Measurements from ENCODE around the gene PTGES3L. TPM values are rescaled to one million over a fixed set of nuclear protein-coding genes. Genes with fewer than 3 reads are reported as not detected.

Gene PTGES3L
- under 1 TPM; 0.63 to 0.80 TPM for total RNA-seq

DNA sequence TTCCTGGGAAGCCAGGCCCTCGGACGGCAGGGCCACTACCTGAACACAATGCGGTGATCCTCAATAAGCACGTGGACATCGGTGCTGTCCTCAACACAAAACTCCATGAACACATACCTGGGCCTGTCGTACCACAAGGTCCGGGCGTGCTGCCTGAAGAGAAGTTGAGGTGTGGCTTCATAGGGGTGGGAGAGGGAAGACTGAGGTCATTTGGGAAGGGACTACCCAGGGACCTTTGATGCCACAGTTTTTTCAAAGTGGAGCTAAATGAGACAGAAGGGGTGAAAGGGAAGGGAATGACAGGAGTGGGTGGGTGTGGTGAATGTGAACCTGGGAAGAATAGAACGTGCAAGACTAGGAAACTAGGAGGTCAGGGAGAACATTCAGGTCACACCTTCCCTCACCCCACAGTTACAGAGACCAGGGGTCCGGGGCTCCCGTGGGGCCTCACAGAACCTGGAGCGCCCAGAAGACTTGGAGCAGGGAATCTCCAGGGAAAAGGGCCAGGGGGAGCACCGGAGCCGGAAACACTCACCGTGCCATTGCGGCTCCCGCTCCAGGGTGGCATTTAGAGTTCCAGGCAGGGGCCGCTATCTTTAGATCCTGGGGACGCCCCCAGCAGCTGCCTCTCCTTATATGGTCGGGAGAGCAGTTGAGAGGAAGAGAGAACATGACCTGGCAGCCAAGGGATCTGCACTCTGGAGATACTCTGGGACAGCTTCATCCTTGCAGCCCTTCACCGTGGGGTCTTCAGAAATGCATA is at the start of gene PTGES3L:
TSS of gene PTGES3L (minus strand) at position 570 of the 763 bp plus-strand sequence. CDS start at position 543, 27 bp downstream.
- CTCF ChIA-PET: interaction anchor here (1.0 to 1.3 kb wide), 2 partner anchors 18 to 216 kb away, joined by 3 read pairs; partner anchors contain the start of gene RPL27
- POLR2A ChIA-PET: no interaction called here

DNA sequence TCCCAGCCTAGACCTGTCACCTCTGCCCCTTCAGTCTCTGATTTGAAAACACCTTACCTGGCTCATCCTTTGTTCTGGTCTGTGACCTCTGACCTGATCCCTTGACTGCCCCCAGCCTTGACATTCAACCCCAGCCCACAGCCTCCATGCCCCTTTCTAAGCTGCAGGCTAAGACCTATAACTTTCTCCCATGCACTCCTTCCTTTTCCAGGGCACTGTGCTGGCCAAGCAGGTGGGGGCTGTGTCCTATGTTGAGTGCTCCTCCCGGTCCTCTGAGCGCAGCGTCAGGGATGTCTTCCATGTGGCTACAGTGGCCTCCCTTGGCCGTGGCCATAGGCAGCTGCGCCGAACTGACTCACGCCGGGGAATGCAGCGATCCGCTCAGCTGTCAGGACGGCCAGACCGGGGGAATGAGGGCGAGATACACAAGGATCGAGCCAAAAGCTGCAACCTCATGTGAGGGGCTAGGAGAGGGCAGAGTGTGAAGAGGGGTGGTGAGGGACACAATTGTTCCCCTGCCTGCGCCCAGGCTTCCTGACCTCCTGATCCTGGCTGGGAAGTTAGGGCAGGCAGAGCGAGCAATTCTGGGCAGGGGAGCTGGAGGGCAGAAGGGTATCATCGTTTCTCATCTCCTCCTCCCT is 48.5 kb upstream of the PTGES3L start:
- CTCF ChIA-PET: no interaction called here

DNA sequence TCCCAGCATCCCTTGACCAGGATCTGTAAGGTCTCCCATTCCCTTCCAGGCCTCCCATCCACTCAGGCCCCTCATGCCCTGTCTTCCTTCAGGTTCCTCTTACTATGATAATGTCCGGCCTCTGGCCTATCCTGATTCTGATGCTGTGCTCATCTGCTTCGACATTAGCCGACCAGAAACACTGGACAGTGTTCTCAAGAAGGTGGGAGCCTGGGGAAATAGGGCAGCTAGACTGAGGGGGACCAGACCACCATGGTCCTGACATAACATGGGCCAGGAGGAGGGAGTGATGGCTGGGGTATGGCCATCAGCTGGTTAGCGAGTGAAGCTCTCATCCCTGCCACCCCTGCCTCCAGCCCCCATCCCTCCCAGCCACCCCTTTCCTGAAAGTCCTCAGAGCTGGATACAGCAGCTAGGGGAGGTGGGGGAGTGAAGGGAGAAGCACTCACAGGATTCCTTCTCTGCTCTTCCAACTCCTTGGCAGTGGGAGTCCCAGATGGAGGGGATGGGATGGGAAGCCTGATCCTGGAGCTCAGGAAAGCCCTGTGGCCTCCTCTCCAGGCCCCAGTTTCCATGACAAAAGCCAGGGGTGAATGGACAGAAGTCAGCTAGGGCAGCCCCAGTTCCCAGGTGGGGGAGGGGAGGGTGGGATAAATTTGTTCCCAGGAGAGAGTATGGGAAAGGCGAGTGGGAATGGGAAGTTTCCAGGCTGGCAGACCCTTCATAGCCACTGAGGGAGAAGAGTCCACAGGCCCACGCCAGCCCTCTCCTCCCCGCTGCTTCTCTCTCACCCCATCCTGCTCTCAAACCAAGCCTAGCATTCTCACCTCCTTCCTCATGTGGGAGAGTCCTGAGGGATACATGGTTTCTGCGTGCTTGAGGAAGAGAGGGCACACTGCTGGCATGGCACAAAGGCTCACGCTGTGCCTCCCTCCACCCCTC is 47.5 kb upstream of the PTGES3L start:
- CTCF ChIA-PET: interaction anchor here (1.1 kb wide), 1 partner anchor 91 kb away, joined by 3 read pairs; no protein-coding TSS in a partner anchor
- POLR2A ChIA-PET: interaction anchor here (0.6 to 0.7 kb wide), 3 partner anchors 19 to 154 kb away, joined by 3 read pairs; no protein-coding TSS in a partner anchor

More for the DNA sequence above, 48.5 kb upstream of the PTGES3L start:
- POLR2A ChIA-PET: no interaction called here

DNA sequence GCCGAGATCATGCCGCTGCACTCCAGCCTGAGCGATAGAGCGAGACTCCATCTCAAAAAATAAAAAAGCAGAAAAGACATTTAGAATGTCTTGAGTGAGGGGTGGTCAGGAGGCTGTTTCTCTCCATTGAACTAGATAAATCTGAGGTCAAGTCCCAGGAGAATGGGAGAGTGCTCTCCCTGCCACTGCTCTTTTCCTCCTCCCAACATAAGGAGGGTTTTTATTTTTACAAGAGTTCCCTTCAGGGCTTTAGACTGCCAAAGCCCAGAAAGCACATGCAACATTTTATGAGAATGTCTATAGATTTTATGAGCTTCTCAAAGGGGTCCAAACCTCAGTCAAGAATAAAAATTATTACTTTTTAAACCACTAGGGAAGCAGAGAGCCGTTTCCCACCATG is 46.7 kb upstream of the PTGES3L start:
- ChIA-PET POLR2A (interaction anchor here (0.6 to 0.7 kb wide), 2 partner anchors 19 to 20 kb away, joined by 3 read pairs; no protein-coding TSS in a partner anchor), CTCF (interaction anchor here (1.1 kb wide), 1 partner anchor 92 kb away, joined by 3 read pairs; no protein-coding TSS in a partner anchor)

DNA sequence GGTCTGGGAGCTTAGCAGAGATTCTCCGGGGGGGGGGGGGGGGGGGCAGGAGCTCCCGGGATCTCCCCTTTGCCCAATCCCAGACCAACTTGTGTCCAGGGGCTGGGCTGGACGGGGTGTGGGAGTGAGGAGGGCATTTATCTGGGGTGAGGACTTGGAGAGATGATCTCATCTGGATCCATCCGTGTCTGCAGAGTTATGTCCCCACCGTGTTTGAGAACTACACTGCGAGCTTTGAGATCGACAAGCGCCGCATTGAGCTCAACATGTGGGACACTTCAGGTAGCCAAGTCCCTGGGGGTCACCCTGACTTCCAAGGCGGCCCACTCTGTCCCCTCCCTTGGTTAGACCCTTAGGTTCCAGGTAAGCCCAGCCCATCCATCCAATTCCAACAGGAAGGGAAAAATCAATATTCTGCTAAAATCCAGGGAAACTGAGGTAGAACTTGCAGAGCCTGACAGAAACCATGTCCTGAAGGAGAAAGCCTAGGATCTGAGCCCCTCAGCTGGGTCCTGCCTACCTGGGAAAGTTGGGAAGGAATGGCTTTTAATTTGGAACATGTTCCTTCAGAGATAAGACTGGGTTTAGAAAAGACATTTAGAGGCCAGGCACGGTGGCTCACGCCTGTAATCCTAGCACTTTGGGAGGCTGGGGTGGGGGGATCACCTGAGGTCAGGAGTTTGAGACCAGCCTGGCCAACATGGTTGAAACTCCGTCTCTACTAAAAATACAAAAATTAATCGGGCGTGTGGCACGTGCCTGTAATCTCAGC is 46.1 kb upstream of the PTGES3L start:
- ChIA-PET CTCF (interaction anchor here (0.6 to 1.1 kb wide), 2 partner anchors 92 to 152 kb away, joined by 3 read pairs; no protein-coding TSS in a partner anchor), POLR2A (interaction anchor here (1.5 kb wide), 1 partner anchor 335 kb away, joined by 5 read pairs; no protein-coding TSS in a partner anchor)

DNA sequence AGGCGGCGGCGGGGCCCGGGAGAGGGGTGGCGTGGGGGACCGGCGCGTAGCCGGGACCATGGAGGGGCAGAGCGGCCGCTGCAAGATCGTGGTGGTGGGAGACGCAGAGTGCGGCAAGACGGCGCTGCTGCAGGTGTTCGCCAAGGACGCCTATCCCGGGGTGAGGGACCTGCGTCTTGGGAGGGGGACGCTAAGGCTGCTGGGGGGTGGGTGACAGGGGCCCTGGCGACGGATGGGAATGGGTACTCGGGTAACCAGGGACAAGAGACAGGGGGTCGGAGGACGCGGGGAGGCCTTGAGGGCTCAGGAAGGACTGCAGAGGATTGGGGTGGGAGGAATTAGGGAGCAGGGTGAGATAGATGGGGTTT is 45.4 kb upstream of the PTGES3L start:
- ChIA-PET POLR2A (interaction anchor here (1.2 to 1.5 kb wide), 3 partner anchors 290 to 342 kb away, joined by 3 to 9 read pairs (median 5); no protein-coding TSS in a partner anchor), CTCF (interaction anchor here (0.6 kb wide), 1 partner anchor 153 kb away, joined by 3 read pairs; no protein-coding TSS in a partner anchor)

DNA sequence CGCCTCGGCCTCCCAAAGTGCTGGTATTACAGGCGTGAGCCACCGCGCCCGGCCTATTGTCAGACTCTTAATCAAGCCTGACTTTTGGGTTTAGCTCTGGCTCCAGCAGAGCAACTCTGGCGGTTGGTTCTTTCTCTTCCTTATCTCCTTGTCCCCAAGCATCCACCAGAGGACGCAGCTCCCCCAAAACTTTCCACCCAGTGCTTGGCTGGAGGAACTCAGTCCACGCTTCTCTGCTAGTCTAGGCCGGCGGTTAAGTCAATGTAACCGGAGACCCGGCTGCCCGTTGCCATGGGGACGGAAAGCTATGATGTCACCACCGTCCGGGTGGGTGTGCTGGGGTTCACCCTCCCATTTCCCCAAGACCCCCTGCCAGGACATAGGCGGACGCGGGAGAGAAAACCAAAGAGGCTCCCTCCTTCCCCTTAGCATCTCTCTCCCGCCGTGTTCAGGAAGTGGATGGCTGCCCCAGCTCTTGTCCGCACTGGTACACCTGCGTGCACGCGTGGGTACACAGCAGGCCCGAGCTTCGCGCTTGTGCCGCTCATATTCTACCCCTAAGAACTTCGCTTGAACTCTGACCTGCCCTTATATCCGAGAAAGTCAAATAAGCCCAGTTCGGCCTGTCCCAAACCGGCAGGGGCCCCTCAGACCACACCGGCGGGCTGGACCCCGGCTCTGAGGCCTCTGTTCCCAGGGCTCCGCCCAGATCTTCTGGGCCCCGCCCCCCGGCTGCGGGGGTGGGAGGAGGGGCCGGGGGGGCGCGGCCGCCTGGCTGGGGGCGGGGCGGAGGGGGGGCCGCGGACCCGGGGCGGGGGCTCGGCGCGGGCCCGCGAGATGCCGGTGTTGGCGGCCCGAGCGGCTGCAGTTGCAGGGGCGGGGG is 44.8 kb upstream of the PTGES3L start, which contains the start of gene RND2:
TSS of gene RND2 (plus strand) at position 825 of the 883 bp plus-strand sequence. CDS start 117 bp downstream, outside the sequence.
- ChIA-PET POLR2A (interaction anchor here (0.5 to 4.0 kb wide), 7 partner anchors 13 to 343 kb away, joined by 3 to 24 read pairs (median 5); partner anchors contain the start of genes BRCA1 and RPL27), CTCF (interaction anchor here (0.6 to 1.2 kb wide), 5 partner anchors 20 to 315 kb away, joined by 3 read pairs; partner anchors contain the start of gene RPL27)

DNA sequence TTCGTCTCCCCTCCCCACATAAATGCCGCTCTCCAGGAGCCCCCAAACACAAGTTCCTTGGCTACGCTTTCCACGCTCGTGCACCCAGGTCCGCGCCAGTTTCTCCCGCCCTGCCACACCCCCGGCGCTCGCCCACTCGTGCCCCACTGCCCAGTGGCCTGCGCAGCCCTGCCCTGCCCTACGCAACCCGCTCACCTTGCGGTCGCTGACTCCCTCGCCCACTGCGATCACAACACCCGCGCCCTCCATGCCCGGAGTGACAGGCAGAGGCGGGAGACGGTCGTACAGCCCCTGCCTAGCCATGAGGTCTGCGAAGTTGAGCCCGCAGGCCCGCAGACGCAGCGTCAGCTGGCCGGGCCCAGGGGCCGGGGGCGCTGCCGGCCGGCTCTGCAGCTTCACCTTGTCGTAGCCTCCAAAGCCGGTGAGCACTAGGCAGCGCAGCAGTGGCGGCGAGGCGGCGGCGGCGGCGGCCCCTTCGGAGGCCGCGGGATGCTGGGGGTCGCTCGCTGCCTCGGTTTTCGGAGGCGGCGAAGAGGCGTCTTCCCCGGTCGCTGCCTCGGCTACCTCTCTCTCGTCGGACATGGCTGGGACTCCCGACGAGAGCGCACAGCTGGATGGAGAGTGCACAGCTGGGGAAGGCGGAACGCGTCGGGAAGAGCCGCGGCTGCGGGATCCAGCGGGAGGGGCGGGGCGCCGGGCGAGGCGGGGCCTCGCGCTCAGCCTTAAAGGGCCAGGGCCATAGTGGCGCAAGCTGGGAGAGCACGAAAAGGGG is 42.0 kb upstream of the PTGES3L start, which contains the start of gene VAT1:
TSS of gene VAT1 (minus strand) at position 645 of the 772 bp plus-strand sequence. CDS start at position 582, 63 bp downstream.
- ChIA-PET POLR2A (interaction anchor here (1.0 to 4.0 kb wide), 2 partner anchors 12 to 23 kb away, joined by 3 to 24 read pairs; partner anchors contain the start of gene RPL27), CTCF (interaction anchor here (0.6 to 1.2 kb wide), 3 partner anchors 11 to 278 kb away, joined by 3 read pairs; partner anchors contain the start of gene RPL27)

DNA sequence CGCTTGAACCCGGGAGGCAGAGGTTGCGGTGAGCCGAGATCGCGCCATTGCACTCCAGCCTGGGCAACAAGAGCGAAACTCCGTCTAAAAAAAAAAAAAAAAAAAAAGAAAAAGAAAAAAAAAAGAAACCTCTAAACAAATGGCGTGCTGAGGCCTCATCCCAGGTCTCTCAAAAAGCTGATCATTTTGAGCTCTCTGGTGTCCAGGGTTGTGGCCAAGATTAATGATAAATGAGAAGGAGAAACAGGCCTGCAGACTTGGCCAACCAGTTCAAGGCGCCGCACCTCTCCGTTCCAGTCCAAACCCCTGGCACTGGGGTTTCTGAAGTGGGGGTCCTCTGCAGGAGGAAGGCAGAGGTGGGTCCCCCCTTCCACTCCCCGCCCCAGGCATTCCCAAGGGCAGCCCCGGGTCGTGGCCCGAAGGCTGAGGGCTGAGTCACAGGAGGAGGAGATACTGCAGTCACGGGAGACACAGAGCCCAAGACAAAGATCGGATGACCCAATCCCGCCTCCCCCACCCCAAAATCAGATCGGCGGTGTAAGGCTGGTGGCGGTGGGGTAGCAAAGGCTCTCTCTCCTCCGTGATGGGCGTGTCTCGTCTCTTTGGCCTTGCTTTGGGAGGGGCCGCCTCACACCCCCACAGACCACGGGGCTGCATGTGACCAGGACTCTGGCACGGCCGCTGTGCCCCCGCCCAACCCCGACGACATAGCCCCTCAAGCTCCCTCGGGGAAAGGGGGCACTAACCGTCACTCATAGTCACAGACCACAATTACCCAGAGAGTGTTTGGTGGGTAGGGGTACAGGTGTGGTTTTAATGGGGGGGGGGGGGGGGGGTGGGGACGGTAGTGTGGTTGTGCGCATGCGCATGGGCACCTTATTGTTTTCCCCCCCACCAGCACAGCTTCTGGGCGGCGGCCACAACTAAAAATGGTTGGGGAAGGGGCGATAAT is 41.2 kb upstream of the PTGES3L start:
- ChIA-PET POLR2A (interaction anchor here (0.9 to 4.0 kb wide), 2 partner anchors 22 to 318 kb away, joined by 3 to 24 read pairs; partner anchors contain the start of gene RPL27), CTCF (interaction anchor here (0.6 to 1.2 kb wide), 3 partner anchors 23 to 1325 kb away, joined by 3 to 4 read pairs (median 3); partner anchors contain the start of gene RPL27)

DNA sequence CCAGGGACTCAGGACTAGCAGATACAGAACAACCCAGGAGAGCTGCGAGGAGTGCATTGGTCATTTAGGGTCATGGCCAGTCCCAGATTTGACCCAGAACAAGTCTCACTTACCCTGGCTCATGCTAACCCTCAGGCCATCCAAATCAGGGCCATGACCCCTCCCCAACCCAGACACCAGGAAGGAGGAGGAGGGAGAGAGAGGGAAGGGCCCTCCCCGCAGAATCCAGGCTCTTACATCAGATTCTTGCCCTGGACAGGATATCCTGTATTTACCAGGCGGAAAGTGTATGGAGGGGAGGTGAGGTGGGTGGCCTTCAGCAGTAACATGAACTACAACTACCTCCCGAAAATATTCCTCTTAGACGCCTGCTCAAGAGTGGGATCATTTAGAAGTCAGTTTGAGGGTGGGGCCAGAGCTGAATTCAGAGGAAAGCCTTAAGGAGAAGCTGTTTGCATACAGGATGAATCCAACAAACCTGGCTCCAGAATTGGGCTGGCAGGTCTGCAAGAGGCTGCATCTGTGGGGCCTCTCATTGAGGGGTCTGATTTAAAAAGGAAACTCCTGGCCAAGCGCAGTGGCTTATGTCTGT is 40.2 kb upstream of the PTGES3L start:
- POLR2A ChIA-PET: interaction anchor here (0.9 kb wide), 1 partner anchor 319 kb away, joined by 3 read pairs; no protein-coding TSS in a partner anchor
- CTCF ChIA-PET: no interaction called here

DNA sequence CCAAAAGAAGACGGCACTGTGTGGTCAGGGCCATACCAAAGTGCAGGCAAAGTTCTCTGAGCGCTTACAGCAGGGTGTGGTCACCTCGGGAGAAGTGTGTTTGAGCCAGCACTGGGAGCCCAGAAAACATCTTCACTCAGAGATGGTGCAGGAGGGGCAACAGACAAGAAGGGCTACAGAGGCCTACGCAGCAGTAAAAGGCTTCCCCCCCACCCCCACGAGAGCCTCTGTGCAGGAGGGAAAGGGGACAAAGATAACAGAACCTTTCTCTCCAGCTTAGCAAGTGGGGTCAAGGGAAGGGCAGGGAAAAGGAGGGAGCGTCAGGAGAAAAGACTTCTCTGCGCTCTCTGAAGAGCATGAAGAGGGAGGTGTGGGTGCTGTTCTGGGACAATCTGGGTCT is 39.5 kb upstream of the PTGES3L start:
- POLR2A ChIA-PET: interaction anchor here (1.1 kb wide), 1 partner anchor 21 kb away, joined by 4 read pairs; the partner anchor contains the start of gene RPL27
- CTCF ChIA-PET: no interaction called here

DNA sequence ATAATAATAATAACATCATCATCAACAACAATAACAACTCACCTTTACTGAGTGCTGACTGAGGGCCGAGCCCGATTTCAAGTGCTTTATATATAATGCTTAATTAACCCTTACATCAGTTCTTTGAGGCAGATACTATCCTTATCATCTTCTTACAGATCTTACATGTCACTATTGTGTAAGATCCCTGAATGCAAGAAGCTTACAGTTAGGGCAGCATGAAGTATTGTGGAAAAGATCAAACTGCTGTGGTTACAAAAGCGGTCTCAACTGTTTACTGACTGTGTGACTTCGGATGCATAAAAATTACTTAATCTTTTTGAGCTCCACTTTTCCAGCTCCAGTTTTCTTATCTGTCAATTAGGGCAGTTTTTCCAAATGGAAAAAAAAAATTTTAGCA is 39.1 kb upstream of the PTGES3L start:
- CTCF ChIA-PET: no interaction called here
- POLR2A ChIA-PET: interaction anchor here (1.1 kb wide), 1 partner anchor 21 kb away, joined by 4 read pairs; the partner anchor contains the start of gene RPL27

DNA sequence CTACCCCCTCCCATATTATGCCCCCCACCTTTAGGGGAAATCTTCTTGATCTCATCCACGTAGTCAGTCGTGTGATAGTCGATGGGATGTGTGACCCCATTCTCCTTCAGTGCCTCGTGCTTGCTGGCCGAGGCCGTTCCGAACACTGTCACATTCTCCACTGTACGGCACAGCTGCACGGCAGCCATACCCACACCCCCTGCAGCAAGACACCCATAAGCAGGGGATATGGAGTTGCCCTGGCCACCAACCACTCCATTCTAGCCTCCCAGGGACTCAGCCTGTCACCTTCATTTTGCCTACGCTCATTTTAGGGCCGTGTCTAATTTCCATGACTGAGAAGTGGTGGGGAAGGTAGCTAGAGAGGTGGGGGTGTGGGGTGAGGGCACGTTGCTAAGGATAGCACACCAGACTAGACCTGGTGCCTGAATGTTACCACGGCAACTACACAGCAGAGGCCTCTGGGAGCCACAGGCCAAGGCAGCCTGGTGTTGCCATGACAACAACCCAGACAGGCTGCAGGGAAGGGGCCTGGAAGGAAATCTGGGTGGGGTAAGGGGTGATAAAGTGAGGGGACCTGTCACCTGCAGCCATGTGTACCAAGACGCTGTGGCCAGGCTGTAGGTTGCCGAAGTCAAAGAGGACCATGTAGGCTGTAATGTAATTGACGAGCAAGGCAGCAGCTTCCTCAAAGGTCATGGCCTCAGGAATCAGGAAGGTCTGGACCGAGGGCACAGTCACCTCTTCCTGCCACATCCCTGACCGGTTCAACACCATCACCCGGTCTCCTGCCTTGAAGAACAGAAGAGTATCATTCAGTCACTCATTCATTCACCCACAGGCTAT is 38.4 kb upstream of the PTGES3L start:
- CTCF ChIA-PET: no interaction called here
- POLR2A ChIA-PET: interaction anchor here (1.1 kb wide), 1 partner anchor 20 kb away, joined by 4 read pairs; the partner anchor contains the start of gene RPL27

Measured in activated CD8-positive, alpha-beta memory T cell treated with anti-CD3 and anti-CD28 coated beads for 36 hours (primary cell).